ENCODE measurements around the gene A2ML1.
A peak's percentile ranks its signal among the peaks of the same experiment; 100 is the strongest.
"Not testable (repeated sequence)": the region's sequence is repeated elsewhere in the genome, so short reads cannot be mapped to it uniquely, and the experiment has no call there.

Gene A2ML1

GRCh38 chr12:8787206-8787605 is 35.2 kb upstream of the A2ML1 start:
- over 99% methylated on average over 24 of the region's 28 CpGs for WGBS
- not testable (repeated sequence) for H2AFZ ChIP-seq (ENCODE audit: low read depth, low read length); H3K9me3 ChIP-seq (ENCODE audit: control insufficient read depth, low read length); H3K4me1 ChIP-seq (ENCODE audit: control insufficient read depth, insufficient read depth, low read depth, low read length); DNase-seq; H2BK15ac ChIP-seq (ENCODE audit: low read depth, poor library complexity, severe bottlenecking); H3K14ac ChIP-seq (ENCODE audit: low read length in 2 of 2); H2BK12ac ChIP-seq (ENCODE audit: low read length in 2 of 2); H3K4me3 ChIP-seq (ENCODE audit: insufficient read depth in 1 of 2, low read depth in 1 of 2, low read length in 2 of 2); H3K27me3 ChIP-seq (ENCODE audit: control insufficient read depth in 1 of 2, insufficient read depth in 1 of 2, low read length in 2 of 2); H2AK5ac ChIP-seq (ENCODE audit: low read length, severe bottlenecking); H3K79me1 ChIP-seq (replicated peaks; ENCODE audit: low read length, poor library complexity, severe bottlenecking); H4K8ac ChIP-seq (ENCODE audit: low read length); H3K4ac ChIP-seq (ENCODE audit: low read depth in 1 of 2, low read length in 2 of 2); H2BK5ac ChIP-seq (ENCODE audit: low read depth, low read length, poor library complexity, severe bottlenecking); H3K18ac ChIP-seq (ENCODE audit: low read depth in 1 of 2, low read length in 2 of 2); H3K9ac ChIP-seq (ENCODE audit: low read length); H3K36me3 ChIP-seq (ENCODE audit: control insufficient read depth in 1 of 2, insufficient read depth in 2 of 2, low read depth in 1 of 2, low read length in 2 of 2); H3K23ac ChIP-seq (ENCODE audit: low read length in 2 of 2); H3K27ac ChIP-seq (ENCODE audit: low read length, poor library complexity, severe bottlenecking); H2BK120ac ChIP-seq (ENCODE audit: low read depth, low read length); H3K4me2 ChIP-seq (ENCODE audit: low read length, poor library complexity, severe bottlenecking)
- H4K91ac ChIP-seq (ENCODE audit: low read length) = peak overlapping the region; percentile 68

GRCh38 chr12:8788706-8789105 is 33.7 kb upstream of the A2ML1 start:
- not testable (repeated sequence) for H2BK12ac ChIP-seq (ENCODE audit: low read length in 2 of 2); H3K36me3 ChIP-seq (ENCODE audit: control insufficient read depth in 1 of 2, insufficient read depth in 2 of 2, low read depth in 1 of 2, low read length in 2 of 2); H3K23ac ChIP-seq (ENCODE audit: low read length in 2 of 2); H3K79me1 ChIP-seq (replicated peaks; ENCODE audit: low read length, poor library complexity, severe bottlenecking); H3K14ac ChIP-seq (ENCODE audit: low read length in 2 of 2); H2AFZ ChIP-seq (ENCODE audit: low read depth, low read length); H4K91ac ChIP-seq (ENCODE audit: low read length); H3K9me3 ChIP-seq (ENCODE audit: control insufficient read depth, low read length); H3K4ac ChIP-seq (ENCODE audit: low read depth in 1 of 2, low read length in 2 of 2); H3K27me3 ChIP-seq (ENCODE audit: control insufficient read depth in 1 of 2, insufficient read depth in 1 of 2, low read length in 2 of 2); H4K8ac ChIP-seq (ENCODE audit: low read length); H3K27ac ChIP-seq (ENCODE audit: low read length, poor library complexity, severe bottlenecking); H3K9ac ChIP-seq (ENCODE audit: low read length); DNase-seq; H2BK120ac ChIP-seq (ENCODE audit: low read depth, low read length); H2AK5ac ChIP-seq (ENCODE audit: low read length, severe bottlenecking); H3K18ac ChIP-seq (ENCODE audit: low read depth in 1 of 2, low read length in 2 of 2); H2BK15ac ChIP-seq (ENCODE audit: low read depth, poor library complexity, severe bottlenecking); H2BK5ac ChIP-seq (ENCODE audit: low read depth, low read length, poor library complexity, severe bottlenecking); H3K4me1 ChIP-seq (ENCODE audit: control insufficient read depth, insufficient read depth, low read depth, low read length)
- WGBS = 23% methylated on average over 13 of the region's 13 CpGs
- Histone ChIP-seq H3K4me2 (ENCODE audit: low read length, poor library complexity, severe bottlenecking) (peak overlapping the region; percentile 89), H3K4me3 (ENCODE audit: insufficient read depth in 1 of 2, low read depth in 1 of 2, low read length in 2 of 2) (peak overlapping the region in 1 of 2 experiments; percentile 56)

GRCh38 chr12:8789341-8790013 is 32.9 kb upstream of the A2ML1 start:
- not testable (repeated sequence) for H3K27ac ChIP-seq (ENCODE audit: low read length, poor library complexity, severe bottlenecking)

GRCh38 chr12:8793226-8793625 is 29.2 kb upstream of the A2ML1 start:
- H3K9ac ChIP-seq (ENCODE audit: low read length); H3K79me1 ChIP-seq (replicated peaks; ENCODE audit: low read length, poor library complexity, severe bottlenecking); H2BK12ac ChIP-seq (ENCODE audit: low read length in 2 of 2); H2BK15ac ChIP-seq (ENCODE audit: low read depth, poor library complexity, severe bottlenecking); H3K14ac ChIP-seq (ENCODE audit: low read length in 2 of 2); H3K4me2 ChIP-seq (ENCODE audit: low read length, poor library complexity, severe bottlenecking); DNase-seq; H2AK5ac ChIP-seq (ENCODE audit: low read length, severe bottlenecking); H4K8ac ChIP-seq (ENCODE audit: low read length); H3K27me3 ChIP-seq (ENCODE audit: control insufficient read depth in 1 of 2, insufficient read depth in 1 of 2, low read length in 2 of 2); H2BK120ac ChIP-seq (ENCODE audit: low read depth, low read length); H2AFZ ChIP-seq (ENCODE audit: low read depth, low read length); H3K9me3 ChIP-seq (ENCODE audit: control insufficient read depth, low read length); H3K4me3 ChIP-seq (ENCODE audit: insufficient read depth in 1 of 2, low read depth in 1 of 2, low read length in 2 of 2); H3K4me1 ChIP-seq (ENCODE audit: control insufficient read depth, insufficient read depth, low read depth, low read length); H3K4ac ChIP-seq (ENCODE audit: low read depth in 1 of 2, low read length in 2 of 2); H3K18ac ChIP-seq (ENCODE audit: low read depth in 1 of 2, low read length in 2 of 2); H2BK5ac ChIP-seq (ENCODE audit: low read depth, low read length, poor library complexity, severe bottlenecking); H3K23ac ChIP-seq (ENCODE audit: low read length in 2 of 2); H3K27ac ChIP-seq (ENCODE audit: low read length, poor library complexity, severe bottlenecking); H4K91ac ChIP-seq (ENCODE audit: low read length); H3K36me3 ChIP-seq (ENCODE audit: control insufficient read depth in 1 of 2, insufficient read depth in 2 of 2, low read depth in 1 of 2, low read length in 2 of 2): not testable (repeated sequence)
- WGBS = 80% methylated on average over 1 of the region's 4 CpGs

More at GRCh38 chr12:8789341-8790013, 32.9 kb upstream of the A2ML1 start:
- H2AFZ ChIP-seq (ENCODE audit: low read depth, low read length); H3K18ac ChIP-seq (ENCODE audit: low read depth in 1 of 2, low read length in 2 of 2); H2BK12ac ChIP-seq (ENCODE audit: low read length in 2 of 2); H3K36me3 ChIP-seq (ENCODE audit: control insufficient read depth in 1 of 2, insufficient read depth in 2 of 2, low read depth in 1 of 2, low read length in 2 of 2); H3K14ac ChIP-seq (ENCODE audit: low read length in 2 of 2); DNase-seq; H3K9ac ChIP-seq (ENCODE audit: low read length); H3K4me1 ChIP-seq (ENCODE audit: control insufficient read depth, insufficient read depth, low read depth, low read length); H3K27me3 ChIP-seq (ENCODE audit: control insufficient read depth in 1 of 2, insufficient read depth in 1 of 2, low read length in 2 of 2); H4K8ac ChIP-seq (ENCODE audit: low read length); H3K9me3 ChIP-seq (ENCODE audit: control insufficient read depth, low read length); H2BK5ac ChIP-seq (ENCODE audit: low read depth, low read length, poor library complexity, severe bottlenecking); H2AK5ac ChIP-seq (ENCODE audit: low read length, severe bottlenecking); H3K23ac ChIP-seq (ENCODE audit: low read length in 2 of 2); H3K4ac ChIP-seq (ENCODE audit: low read depth in 1 of 2, low read length in 2 of 2); H2BK120ac ChIP-seq (ENCODE audit: low read depth, low read length); H3K79me1 ChIP-seq (replicated peaks; ENCODE audit: low read length, poor library complexity, severe bottlenecking); H2BK15ac ChIP-seq (ENCODE audit: low read depth, poor library complexity, severe bottlenecking); H4K91ac ChIP-seq (ENCODE audit: low read length); H3K4me3 ChIP-seq (ENCODE audit: insufficient read depth in 1 of 2, low read depth in 1 of 2, low read length in 2 of 2): not testable (repeated sequence)
- H3K4me2 ChIP-seq (ENCODE audit: low read length, poor library complexity, severe bottlenecking) = peak overlapping the region; percentile 89
- WGBS = 72% methylated on average over 13 of the region's 13 CpGs
